ENCODE data around the gene TMSB10. TPM values are rescaled to one million over a fixed set of nuclear protein-coding genes. Genes with fewer than 3 reads are reported as not detected.
A peak's percentile ranks its signal among the peaks of the same experiment; 100 is the strongest.

The TMSB10 gene
- total RNA-seq, 1 donor = 3,633 TPM

DNA sequence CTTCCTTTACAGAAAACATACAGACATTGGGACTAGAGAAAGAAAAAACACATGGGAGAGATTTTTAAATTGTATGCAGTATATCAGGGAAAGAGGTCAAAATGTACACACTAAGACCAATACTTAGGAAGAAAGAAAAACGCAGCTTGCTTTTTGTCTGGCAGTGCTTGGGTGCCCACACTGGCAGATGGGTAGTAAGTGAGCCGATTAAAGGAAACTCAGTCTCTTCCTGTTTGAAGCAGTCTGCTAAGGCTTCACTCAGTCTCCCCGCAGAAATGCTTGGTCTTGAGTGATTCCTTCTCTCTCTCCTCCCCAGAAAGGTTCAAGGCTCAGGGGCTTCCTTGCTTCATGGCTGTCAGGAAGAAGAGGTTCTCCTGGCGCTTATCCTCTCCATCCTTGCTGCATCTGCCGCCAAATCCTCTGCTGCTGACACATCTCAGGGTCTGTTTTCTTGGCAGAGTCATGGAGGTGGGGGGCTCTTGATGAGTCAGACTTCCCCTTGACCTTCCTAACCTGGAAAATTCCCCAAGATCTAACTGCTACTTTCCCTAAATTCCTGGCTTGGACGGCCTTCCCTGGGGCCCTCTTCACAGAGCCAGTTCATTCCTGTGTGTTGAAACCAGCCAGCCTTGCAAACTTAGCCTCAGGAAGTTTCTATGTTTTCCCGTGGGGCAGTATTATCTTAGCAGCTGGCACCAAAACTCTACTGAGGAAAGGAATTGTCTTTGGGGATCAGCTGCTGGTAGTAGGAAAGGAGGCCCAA, 10.5 kb upstream of the TMSB10 start:
- peak overlapping the region; percentile 23 for H3K4me3 ChIP-seq (ENCODE audit: insufficient read depth, low read length)
- no peaks in the 10 kb centered on the region for H3K27me3 ChIP-seq (ENCODE audit: insufficient read depth, low read length)
- H3K27ac ChIP-seq (ENCODE audit: low read depth, low read length) = peak overlapping the region; percentile 77
- H3K4me1 ChIP-seq (ENCODE audit: insufficient read depth, low read length) = peaks cover 52% of the 10 kb centered on the region
- H3K4me2 ChIP-seq (ENCODE audit: insufficient read depth, low read length) = peak overlapping the region; percentile 65
- no peaks in the 10 kb centered on the region for H3K9me3 ChIP-seq (ENCODE audit: low read depth, low read length)
- peak; percentile 48 for DNase-seq (ENCODE audit: insufficient read length, low spot score, missing footprints)
- H2AFZ ChIP-seq (ENCODE audit: low read length) = peak overlapping the region; percentile 70
- no peaks in the 10 kb centered on the region for H3K79me2 ChIP-seq (ENCODE audit: insufficient read depth, low read length)
- TF ChIP-seq, protein P1, sequence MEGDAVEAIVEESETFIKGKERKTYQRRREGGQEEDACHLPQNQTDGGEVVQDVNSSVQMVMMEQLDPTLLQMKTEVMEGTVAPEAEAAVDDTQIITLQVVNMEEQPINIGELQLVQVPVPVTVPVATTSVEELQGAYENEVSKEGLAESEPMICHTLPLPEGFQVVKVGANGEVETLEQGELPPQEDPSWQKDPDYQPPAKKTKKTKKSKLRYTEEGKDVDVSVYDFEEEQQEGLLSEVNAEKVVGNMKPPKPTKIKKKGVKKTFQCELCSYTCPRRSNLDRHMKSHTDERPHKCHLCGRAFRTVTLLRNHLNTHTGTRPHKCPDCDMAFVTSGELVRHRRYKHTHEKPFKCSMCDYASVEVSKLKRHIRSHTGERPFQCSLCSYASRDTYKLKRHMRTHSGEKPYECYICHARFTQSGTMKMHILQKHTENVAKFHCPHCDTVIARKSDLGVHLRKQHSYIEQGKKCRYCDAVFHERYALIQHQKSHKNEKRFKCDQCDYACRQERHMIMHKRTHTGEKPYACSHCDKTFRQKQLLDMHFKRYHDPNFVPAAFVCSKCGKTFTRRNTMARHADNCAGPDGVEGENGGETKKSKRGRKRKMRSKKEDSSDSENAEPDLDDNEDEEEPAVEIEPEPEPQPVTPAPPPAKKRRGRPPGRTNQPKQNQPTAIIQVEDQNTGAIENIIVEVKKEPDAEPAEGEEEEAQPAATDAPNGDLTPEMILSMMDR (IDR thresholded peaks at IDR 0.05; ENCODE audit: extremely low read depth, low read depth, low read length) = no peak
- H3K36me3 ChIP-seq (ENCODE audit: insufficient read depth, low read length) = no peaks in the 10 kb centered on the region
- no peaks in the 10 kb centered on the region for H4K20me1 ChIP-seq (ENCODE audit: insufficient read depth, low read length)

DNA sequence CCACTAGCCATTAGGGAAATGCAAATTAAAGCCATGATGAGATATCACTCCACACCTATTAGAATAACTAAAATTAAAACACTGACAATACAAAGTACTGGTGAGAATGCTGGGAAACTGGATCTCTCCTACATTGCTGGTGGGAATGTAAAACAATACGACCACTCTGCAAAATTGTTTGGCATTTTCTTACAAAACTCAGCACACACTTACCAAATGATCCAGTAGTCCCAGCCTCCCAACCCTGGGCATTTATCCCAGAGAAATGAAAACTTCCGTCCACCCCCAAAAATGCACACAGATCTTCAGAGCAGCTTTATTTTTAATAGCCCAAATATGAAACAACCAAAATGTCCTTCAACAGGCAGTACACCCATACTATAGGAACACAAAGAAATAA, 8.9 kb upstream of the TMSB10 start:
- H3K9me3 ChIP-seq (ENCODE audit: low read depth, low read length) = no peaks in the 10 kb centered on the region

DNA sequence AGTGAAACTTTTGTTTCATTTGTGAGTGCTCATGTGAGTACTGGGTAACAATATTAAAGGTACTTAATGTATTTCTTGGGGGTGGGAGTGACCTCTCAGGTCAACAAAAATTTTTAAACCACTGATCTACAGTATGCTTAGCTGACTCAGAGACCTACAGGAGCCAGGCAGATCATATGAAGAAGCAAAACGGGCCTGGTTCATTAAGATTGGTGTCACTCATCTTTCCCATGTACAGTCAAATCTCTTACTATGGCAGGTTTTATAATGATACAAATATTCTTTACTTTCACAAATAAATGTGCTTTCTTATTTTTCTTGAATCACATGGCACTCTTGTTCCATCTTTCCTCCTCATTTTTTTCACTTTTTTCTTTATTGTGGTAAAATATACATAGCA, 7.7 kb upstream of the TMSB10 start:
- Histone ChIP-seq H3K36me3 (ENCODE audit: insufficient read depth, low read length) (no peaks in the 10 kb centered on the region), H3K4me3 (ENCODE audit: insufficient read depth, low read length) (no peak overlapping the region), H2AFZ (ENCODE audit: low read length) (no peak overlapping the region), H3K27ac (ENCODE audit: low read depth, low read length) (peak overlapping the region; percentile 74), H3K4me2 (ENCODE audit: insufficient read depth, low read length) (peak overlapping the region; percentile 54), H3K9me3 (ENCODE audit: low read depth, low read length) (no peaks in the 10 kb centered on the region), H3K4me1 (ENCODE audit: insufficient read depth, low read length) (peaks cover 63% of the 10 kb centered on the region), H3K27me3 (ENCODE audit: insufficient read depth, low read length) (no peaks in the 10 kb centered on the region), H3K79me2 (ENCODE audit: insufficient read depth, low read length) (no peaks in the 10 kb centered on the region), H4K20me1 (ENCODE audit: insufficient read depth, low read length) (no peaks in the 10 kb centered on the region)
- DNase-seq (ENCODE audit: insufficient read length, low spot score, missing footprints) = peak; percentile 17
- TF ChIP-seq, protein P1 (IDR thresholded peaks at IDR 0.05; ENCODE audit: extremely low read depth, low read depth, low read length) = no peak

More for the DNA sequence above, 8.9 kb upstream of the TMSB10 start:
- Histone ChIP-seq H3K36me3 (ENCODE audit: insufficient read depth, low read length) (no peaks in the 10 kb centered on the region), H3K4me2 (ENCODE audit: insufficient read depth, low read length) (peak overlapping the region; percentile 2), H3K4me3 (ENCODE audit: insufficient read depth, low read length) (no peak overlapping the region), H3K27ac (ENCODE audit: low read depth, low read length) (peak overlapping the region; percentile 74), H3K79me2 (ENCODE audit: insufficient read depth, low read length) (no peaks in the 10 kb centered on the region), H2AFZ (ENCODE audit: low read length) (no peak overlapping the region), H3K27me3 (ENCODE audit: insufficient read depth, low read length) (no peaks in the 10 kb centered on the region), H3K4me1 (ENCODE audit: insufficient read depth, low read length) (peaks cover 57% of the 10 kb centered on the region), H4K20me1 (ENCODE audit: insufficient read depth, low read length) (no peaks in the 10 kb centered on the region)
- DNase-seq (ENCODE audit: insufficient read length, low spot score, missing footprints) = no peak
- TF ChIP-seq, protein P1 (IDR thresholded peaks at IDR 0.05; ENCODE audit: extremely low read depth, low read depth, low read length) = no peak

DNA sequence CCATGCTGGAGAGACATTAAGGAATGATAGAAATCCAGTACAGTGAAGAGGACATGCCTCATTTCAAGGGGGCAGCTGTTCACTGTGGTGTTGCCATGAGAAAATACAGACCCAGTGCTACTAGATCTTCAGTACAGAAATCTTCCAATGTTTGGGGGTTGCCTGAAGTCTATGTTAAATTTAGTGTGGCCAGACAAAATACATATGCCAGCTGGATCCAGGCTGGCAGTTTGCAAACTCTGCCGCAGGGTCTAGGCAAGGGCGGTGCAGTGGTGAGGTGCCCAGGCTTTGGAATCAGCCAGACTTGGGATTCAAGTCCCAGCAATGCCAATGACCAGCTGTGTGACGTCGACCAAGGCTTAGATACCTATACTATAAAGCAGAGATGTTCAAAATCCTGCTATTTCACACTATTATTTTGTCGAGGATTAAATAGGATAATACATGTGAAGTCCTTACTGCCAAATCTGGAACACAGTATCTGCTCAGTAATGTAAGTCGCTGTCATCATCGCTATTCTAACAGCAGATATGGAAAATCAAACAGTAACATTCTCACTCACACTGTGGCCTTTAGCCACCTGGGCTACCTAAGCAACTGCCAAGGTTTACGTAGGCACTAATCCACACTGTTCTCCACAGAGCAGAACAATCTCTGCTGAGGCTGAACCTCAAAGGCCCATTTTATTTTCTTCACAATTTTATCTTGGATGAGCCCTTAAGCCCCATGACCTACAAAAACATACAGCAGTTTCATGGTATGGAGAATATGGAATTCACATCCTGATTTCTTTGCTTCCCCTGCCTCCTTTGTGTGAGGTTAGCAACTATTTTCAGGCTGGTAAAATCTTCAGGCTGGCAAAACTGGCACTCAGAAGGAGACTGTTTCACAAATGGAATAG, 5.9 kb upstream of the TMSB10 start:
- H3K4me1 ChIP-seq (ENCODE audit: insufficient read depth, low read length) = peaks cover 58% of the 10 kb centered on the region
- no peak overlapping the region for H3K4me2 ChIP-seq (ENCODE audit: insufficient read depth, low read length)
- no peaks in the 10 kb centered on the region for H3K79me2 ChIP-seq (ENCODE audit: insufficient read depth, low read length)
- no peak overlapping the region for H3K27ac ChIP-seq (ENCODE audit: low read depth, low read length)
- H3K9me3 ChIP-seq (ENCODE audit: low read depth, low read length) = no peaks in the 10 kb centered on the region
- no peak overlapping the region for H2AFZ ChIP-seq (ENCODE audit: low read length)
- DNase-seq (ENCODE audit: insufficient read length, low spot score, missing footprints) = no peak
- H3K27me3 ChIP-seq (ENCODE audit: insufficient read depth, low read length) = no peaks in the 10 kb centered on the region
- no peak overlapping the region for H3K4me3 ChIP-seq (ENCODE audit: insufficient read depth, low read length)
- H3K36me3 ChIP-seq (ENCODE audit: insufficient read depth, low read length) = no peaks in the 10 kb centered on the region
- no peaks in the 10 kb centered on the region for H4K20me1 ChIP-seq (ENCODE audit: insufficient read depth, low read length)
- TF ChIP-seq, protein P1 (IDR thresholded peaks at IDR 0.05; ENCODE audit: extremely low read depth, low read depth, low read length) = no peak

All from osteoblast (primary cell).